HTR-8/SVneo (cell line): ENCODE data around the gene SSBP3.
A peak's percentile ranks its signal among the peaks of the same experiment; 100 is the strongest.

Experiments
- DNase-seq: peaks from one replicate; pipeline ENCODE4 v3.0.0; 2011; ENCODE audit warnings: low spot score, mixed read lengths; ENCODE audit not compliant: insufficient read length
- FAIRE-seq: peaks from 2 replicates; lab custom pipeline; 2011; peaks lifted over from hg19 to GRCh38; lab: Jason Lieb, UNC

Gene SSBP3

DNA sequence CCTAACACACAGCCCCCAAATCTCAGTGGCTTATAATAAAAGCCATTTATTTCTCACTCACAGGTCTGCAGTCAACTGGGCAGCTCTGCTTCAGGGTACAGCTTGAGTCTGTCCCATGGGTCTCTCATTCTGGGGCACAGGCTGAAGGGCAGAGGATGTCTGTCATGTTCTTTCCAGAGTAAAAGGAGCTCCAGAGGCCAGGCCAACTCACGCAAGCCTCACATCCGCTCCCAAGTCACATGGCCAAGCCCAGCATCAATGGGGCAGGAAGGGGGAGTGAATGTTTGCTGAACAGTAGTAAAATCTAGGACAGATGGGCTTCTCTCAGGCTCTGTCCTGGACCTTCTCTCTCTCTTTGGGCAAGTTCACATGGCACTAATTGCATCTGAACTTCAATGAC lies 7.1 kb upstream of the SSBP3 start:
- FAIRE-seq (no peak), DNase-seq (no peak)

DNA sequence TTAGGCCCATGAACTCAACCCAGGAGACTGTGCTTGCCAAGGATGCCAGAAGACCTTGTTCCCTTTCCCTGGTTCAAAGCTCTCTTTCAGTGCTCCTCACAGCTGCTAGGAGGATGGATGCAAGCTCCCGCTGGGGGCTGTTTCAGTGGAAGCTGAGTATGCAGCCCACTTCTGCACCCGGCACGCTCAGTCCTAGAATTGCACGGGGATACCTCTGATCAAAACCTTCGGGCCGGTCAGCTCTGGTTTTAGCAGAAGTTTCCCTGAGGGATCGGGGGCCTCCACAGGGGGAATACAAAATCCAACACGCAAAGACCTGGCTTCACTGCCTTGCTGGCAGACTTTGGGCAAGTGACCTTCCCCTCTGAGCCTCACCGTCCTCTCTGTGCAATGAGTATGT lies 4.2 kb upstream of the SSBP3 start:
- DNase-seq (no peak), FAIRE-seq (no peak)

DNA sequence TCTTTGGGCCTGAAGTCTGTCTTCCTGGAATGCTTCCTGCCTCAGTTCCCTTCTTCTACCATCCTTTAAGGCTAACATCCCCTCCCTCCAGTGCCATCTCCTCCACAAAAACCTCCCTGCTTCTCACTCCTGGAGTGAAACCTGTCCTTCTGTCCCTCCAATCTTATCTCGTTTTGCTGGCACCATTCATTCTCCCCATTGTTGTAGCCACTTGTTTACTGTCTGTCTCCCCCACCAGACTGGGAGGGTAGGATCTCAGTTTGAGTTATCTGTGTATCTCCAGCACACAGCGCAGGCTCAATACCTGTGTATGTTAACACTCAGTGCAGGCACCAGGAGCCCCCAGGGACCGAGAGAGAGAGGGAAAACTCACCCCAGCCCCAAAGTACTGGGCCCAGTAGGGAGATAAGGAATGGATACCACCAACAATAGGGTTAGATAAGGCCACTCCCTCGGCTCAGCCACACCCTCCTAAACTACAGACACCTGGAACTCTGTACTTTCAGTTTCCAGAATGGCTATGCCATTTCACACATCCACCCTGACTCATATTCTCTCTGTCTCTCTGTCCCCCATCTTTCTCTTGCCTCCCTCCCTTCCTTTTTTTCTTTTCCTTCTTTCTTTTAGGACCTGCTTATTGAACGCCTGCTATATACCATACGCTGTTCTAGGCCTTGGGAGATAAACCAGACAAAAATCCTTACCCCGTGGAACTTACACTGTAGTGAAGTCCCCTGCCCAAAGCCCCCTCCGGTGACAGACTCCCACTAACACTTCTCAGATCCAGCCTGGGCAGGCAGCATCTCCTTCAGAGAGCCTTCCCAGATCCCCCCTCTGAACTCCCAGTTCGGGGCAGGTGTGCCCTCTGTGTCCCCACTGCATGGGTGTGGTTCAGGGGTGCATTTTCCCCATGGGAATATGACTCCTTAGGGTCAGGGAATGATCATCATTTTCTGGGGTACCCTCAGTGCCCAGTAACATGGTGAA lies 3.3 kb upstream of the SSBP3 start:
- no peak for DNase-seq
- no peak for FAIRE-seq

DNA sequence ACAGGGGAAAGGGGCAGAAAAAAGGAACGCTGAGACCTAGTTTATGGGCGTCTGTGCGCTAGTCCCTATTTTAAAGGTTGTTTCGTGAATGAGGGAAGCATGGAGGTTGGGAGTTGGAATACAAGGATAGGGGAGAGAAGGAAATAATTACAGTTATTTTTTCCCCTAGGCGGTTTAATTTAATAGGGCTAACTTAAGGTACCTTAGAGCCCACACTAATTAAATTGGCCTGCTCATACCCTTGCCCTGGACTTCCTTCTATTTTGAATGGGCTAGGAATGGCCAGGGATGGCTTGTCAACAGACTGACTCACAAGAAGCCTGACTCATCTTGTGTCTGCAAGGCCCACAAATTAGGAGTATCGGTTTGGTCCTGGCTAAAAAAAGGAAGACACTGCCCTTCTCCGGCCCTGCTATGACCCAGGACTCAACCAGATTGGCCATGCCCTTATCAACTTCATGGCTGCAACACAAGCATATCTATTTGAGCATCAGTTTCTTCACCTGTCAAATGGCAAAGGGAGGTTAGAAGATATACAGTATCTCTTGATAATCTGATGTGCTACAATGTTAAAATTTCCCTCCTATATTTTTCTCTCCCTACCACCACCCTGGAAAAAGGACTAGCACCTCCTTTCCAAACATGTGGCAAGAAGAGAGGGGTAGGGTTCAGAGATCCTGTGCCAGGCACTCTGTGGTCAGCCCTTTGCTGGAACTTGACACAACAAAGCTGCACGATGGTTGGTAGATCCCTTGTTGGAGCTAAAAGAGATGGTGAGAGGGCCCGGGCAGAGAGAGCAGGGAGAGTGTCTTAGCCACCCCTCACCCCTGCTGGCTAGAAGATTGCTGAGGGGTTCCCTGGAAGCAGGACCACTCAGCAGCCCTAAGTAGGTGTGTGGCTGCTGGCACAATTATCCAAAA lies 2.2 kb upstream of the SSBP3 start:
- peak; percentile 60 for DNase-seq
- no peak for FAIRE-seq

DNA sequence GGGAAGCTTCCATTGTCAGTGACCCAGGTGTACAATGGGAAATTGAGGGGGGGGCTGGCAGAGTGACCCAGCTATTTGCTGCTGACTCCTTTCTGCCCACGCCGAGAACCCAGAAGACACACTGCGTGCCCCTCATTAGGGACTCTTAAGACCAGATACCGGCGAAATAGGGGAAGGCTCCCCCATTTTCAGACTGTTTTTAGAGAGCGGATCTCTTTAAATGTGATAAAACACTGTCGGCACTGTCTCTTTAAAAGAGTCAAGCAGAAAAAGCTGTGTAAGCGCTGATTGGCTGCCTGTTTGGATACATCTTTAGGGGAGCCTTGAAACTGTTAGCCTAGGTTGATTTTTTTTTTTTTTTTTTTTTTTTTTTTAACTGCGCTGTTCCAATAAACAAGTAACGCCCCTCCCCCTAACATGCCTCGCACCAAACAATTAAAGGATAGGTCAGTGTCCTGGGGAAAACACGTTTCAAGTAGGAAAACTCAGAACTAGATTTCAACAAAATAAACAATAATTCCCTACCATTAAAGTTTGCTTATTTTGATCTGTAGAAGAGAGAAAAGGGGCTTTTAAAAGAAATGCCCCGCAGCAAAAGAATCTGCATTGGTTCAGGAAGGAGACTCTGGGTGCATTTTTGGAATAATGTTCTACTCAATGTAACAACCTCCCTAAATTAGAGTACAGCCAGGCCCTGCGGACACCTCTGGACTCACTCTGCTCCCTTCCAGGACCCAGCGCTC lies 1.4 kb upstream of the SSBP3 start:
- DNase-seq (peak; percentile 83), FAIRE-seq (no peak)

DNA sequence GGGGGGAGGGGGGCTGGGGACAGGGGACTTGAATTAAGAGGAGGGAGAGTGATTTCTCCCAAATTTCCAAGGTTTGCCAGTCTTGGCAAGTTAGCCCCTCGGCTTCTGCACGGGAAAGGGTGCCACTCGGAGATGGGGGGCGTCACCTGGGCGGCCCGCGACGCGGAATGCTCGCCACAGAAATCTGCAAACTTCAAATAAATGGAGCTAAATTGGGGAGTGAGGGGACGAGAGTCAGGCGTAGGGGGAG lies 885 bp upstream of the SSBP3 start:
- FAIRE-seq (no peak), DNase-seq (no peak)

DNA sequence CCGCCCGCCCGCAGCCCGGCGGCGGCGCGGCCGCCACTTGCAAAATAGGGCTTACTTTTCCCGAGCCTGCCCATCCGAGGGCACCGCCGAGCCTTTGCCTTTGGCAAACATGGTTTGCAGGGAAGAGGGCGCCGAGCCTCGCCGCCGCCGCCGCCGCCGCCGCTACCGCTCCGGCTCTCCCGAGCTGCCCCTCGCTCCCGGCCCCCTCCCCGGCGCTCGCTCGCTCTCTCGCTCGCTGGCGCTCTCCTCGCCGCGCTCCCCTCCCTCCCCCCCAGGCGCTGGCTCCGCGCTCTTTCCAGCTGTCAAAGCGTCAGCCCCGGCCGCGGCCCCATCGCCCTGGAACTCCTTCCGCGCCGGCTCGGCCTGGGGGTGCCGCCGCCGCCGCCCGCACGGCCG lies 298 bp downstream of the SSBP3 start:
- FAIRE-seq (no peak), DNase-seq (no peak)

DNA sequence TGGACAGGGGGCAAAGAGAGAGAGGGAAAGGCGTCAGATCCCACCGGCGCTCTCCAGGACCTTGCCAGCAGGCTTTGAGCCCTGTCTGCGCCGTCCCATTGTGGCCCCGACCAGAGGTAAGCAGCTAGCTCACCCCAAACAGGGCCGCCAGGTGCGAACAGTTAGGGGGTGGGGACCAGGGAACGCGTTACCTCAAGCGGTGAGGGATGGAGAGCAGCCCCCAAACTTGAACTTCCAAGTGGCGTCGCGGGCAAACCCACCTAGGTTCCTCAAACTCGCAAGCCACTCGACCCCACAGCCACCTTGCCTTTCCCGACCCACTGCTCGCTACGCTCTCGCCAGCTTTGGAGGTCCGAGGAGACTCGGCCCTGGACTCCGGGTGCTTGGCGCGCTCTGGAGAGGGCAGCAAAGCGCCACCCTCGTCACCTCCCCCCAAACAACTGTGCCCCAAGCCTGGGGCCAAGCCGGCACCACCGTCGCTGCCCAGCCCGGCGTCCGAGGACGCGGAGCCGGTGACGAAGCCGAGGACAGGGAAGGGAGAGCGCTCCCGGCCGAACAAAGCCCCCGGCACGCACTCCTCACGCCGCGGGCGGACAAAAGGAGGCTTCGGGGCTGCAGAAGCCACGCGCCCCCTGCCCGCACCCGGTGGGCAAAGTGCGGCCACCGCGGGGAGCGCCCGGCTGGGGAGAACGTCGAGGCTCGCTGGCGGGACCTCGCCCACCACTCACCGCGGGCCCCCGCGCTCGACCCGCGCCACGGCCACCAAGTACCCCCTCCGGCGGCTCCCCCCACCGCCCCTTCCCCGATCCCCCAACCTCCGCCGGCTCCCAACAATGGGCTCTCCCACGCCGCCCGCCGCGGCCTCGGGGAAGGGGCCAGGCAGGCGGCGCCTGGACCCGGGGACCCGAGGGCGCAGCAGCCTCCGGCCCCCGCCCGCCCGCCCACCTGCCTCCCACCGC lies 976 bp downstream of the SSBP3 start:
- FAIRE-seq, result no peak
- DNase-seq, result no peak

DNA sequence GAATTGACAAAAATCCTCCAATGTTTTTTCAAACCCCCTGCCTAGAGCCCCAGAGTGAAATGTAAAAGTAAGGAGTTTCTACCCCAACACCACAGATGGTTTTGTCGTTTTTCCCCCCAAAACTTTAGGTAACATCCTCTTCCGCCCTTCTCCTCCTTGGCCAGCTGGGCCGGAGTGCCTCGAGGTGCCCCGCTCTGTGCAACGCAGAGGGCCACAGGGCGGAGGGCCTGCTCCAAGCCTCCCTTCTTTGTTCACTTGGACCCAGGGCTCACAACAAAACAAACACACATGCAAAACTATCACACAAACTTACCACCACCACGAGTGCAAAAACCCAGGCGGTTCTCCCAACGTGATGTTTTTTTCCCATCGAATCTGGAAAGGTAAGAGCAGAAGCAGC lies 1.9 kb downstream of the SSBP3 start:
- FAIRE-seq (no peak), DNase-seq (no peak)

DNA sequence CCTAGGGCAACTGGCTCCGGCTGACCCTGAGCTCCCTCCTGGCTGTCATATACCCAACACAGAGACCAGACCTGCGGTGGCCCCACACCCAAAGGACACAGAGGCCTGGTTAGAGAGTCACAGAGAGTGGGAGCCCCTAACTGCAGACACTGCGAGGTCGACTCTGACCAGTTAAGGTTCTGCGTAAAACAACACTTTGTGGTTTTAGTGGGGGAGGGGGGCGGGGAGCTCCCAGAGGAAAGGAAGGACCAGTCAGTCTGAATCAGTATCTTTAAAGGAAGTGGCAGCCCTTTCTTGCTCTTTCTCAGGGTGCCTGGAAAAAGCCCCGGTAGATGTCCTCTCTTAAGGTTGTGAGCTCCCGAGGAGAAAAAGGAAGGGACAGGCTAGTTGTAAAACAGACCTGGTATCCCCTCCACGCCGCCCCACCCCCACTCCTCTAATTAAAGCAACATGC lies 2.4 kb downstream of the SSBP3 start:
- DNase-seq, result peak; percentile 36
- no peak for FAIRE-seq

DNA sequence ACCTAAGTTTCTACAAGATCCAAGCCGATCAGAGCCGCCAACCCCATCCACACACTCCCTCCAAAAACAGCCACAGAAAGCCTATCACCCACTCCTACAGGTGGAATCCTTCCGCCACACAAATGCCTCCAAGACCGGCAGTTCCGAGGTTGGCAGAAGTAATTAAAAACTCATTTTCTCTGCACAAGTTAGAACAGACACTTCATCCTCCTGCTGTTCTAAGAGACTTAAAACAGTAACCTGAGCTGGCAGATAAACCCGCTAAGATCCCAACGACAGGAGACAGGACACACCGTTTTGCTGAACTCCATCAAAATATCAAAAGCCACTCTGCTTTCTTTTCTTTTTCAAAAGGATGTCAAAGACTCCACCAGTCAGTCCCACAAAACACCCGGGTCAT lies 2.8 kb downstream of the SSBP3 start:
- FAIRE-seq, result no peak
- no peak for DNase-seq

DNA sequence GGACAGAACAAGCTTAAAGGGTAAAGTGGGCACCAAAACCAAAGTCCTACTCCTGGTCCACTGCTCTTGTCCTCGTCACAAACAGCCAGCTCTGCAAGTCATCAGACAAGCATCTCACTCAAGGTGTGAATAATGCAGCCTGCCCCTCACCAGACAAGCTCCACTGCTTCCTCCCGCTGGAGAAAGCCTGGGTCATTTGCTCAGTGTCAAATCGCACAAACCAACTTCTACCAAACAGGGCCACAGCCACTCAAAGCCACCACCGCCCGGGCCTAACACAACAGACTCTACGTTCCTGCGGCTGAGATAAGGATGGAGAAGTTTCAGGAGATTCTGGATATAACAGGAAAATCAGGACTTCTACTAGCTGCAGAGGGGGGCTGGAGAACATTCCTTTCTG lies 3.3 kb downstream of the SSBP3 start:
- DNase-seq, result no peak
- no peak for FAIRE-seq

DNA sequence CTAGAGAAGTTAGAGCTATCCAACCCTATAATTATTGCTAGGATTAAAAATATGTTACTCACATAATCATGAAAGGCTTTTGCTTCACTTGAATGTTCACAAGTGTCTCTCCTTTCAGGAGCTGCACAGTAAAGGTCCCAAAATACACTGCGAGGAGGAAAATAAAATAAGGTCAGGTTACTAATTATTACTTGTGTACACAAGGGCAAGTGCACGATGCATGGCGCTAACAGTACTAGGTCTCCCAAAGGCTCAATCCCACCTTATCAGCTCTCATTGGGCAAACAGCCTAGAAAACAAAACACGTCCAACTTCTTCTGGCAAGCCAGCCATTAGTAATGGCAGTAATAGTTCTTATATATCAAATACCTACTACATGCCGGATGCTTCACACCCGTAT lies 4.4 kb downstream of the SSBP3 start:
- no peak for FAIRE-seq
- DNase-seq, result no peak

DNA sequence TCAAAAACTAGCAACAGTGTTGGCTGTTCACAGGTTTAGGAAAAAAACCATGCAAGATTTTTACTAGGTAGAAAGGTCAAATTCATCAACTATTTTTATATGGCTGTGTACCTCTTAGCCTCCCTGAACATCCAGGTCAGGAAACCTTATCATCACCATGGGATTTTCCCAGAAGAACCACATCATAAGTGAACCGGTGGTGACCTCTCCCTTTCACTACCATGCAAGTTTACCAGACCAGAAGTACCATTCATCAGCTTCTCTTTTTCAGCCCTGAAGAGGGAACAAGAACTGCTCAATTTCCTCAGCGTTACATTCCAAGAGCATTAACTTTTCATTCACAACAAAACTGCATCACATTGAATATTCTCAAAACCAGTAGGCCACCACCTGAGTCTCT lies 5.9 kb downstream of the SSBP3 start:
- FAIRE-seq (no peak), DNase-seq (no peak)

DNA sequence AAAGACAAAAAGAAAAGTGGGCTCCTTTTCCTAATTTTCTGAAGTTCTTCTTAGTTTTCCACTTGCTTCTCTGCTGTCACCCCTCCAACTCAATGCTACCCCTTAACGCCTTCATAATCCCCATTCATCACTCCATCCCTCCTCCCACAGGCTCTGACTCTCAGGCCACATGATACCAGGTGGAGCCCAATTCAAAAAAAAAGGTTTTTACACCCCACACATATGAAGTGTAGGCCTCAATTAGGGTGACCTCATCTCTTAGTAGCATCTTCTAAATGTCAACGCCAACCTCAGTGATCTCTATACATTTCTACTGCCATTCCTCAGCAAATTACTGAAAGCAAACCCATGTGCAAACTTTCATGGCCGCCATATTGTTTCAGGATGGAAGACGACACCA lies 6.4 kb downstream of the SSBP3 start:
- FAIRE-seq (no peak), DNase-seq (no peak)

DNA sequence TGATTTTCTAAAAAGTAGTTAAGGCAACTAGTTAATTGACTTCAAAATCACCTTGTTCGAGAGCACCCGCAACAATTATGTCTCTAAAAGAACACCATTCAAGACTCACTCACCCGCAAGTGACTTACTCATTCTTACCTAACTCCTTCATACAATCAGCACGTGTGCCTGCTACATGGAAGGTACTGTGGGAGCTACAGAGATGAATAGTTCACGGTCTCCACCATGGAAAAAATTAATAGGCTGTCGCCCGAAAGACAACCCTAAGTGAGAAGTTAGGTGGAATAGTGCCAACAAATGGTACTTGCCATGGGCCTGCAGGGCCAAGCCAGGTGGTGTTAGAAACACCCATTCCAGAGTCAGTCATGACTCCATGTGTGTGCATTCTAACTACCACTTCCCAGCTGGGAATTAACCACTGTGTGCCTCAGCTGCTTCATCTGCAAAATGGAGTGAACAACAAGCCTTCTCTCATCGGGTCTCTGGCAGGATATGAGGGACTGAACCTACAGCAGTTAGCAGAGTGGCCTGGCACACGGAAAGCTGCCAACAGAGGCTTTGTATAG lies 7.1 kb downstream of the SSBP3 start:
- DNase-seq, result no peak
- FAIRE-seq, result no peak

DNA sequence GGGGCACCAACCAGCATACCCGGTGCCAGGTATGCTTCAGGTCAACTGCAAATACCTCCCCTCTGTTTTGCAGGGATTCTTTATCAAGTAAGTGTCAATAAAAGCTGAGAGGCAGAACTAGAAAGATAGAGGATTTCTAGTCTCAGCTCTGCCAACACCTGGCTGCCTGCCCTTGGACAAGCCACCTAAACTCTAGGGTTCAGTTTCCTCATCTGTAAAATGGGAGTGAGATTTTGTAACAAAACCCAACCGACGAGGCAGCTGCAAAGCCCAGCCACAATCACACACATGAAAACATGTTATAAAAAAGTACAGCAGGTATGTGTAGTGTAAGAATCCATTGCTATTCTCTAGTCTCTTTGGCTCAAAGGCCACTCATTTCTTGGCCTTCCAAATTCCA lies 8.2 kb downstream of the SSBP3 start:
- DNase-seq, result no peak

DNA sequence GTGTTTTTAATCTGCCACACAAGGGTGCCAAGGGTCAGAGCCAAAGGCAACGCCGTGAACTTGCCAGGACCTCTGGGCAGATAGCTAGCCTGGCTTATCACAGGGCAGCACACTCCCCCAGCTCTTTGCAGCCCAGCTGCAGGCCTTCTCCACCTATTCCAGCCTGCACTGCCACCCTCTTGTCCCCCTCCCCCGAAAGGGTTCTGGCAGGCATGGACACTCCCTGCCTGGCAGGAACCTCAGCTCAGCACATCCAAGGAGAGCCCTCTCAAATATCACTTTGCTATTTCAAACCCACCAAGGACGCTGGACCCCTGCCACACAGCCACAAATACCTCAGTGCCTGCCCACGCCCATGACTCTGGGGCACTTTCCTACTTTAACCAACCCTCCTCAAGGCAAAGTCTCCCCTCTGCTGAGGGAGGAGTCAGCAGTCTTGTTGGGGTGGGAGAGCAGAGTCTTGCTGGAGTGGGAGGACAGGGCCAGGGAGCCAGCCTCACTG lies 9.1 kb downstream of the SSBP3 start:
- DNase-seq (no peak), FAIRE-seq (no peak)

More for the DNA sequence above, 8.2 kb downstream of the SSBP3 start:
- FAIRE-seq, result no peak
